WTC11 (cell line): Measurements from ENCODE around the gene GASK1B. TPM values are rescaled to one million over a fixed set of nuclear protein-coding genes. Genes with fewer than 3 reads are reported as not detected.

Source experiments
- ATAC-seq: fragments of 200-7000 bp; cut with Tn5 transposase; 2 replicates; pipeline ENCODE4 v1.10.0; 2021; ENCODE audit warnings: mild to moderate bottlenecking, moderate library complexity
- CTCF ChIA-PET: fragments of 300-600 bp; sonication (Branson Sonifier 250); formaldehyde crosslinking; loops from one replicate; lab custom pipeline; 2021; ENCODE audit warnings: antibody characterized with exemption; lab: Charles Lee
- POLR2A ChIA-PET: fragments of 350-600 bp; sonication (Branson Sonifier 250); formaldehyde crosslinking; loops from one replicate; lab custom pipeline; 2021; ENCODE audit warnings: antibody characterized with exemption; lab: Charles Lee
- DNase-seq: peaks from one replicate; pipeline ENCODE4 v3.0.0; 2021; ENCODE audit warnings: low spot score
- H3K27ac Mint-ChIP-seq: 2 replicates; pipeline ENCODE4 v1.8.0; 2021; ENCODE audit warnings: mixed read lengths
- H3K27me3 Mint-ChIP-seq: 2 replicates; pipeline ENCODE4 v1.8.0; 2021; ENCODE audit warnings: low read depth, mild to moderate bottlenecking, moderate library complexity, mixed read lengths
- H3K36me3 Mint-ChIP-seq: 2 replicates; pipeline ENCODE4 v1.8.0; 2021; ENCODE audit warnings: mixed read lengths
- H3K4me1 Mint-ChIP-seq: 2 replicates; pipeline ENCODE4 v1.8.0; 2022; ENCODE audit warnings: mixed read lengths
- H3K4me3 Mint-ChIP-seq: 2 replicates; pipeline ENCODE4 v1.8.0; 2021; ENCODE audit warnings: mild to moderate bottlenecking, moderate library complexity, mixed read lengths
- H3K9me3 Mint-ChIP-seq: 2 replicates; pipeline ENCODE4 v1.8.0; 2021; ENCODE audit warnings: mixed read lengths
- CBFB ChIP-seq: sonication (generic); formaldehyde crosslinking; IDR thresholded peaks from 2 replicates; pipeline ENCODE4 v1.8.1; 2022; ENCODE audit warnings: mild to moderate bottlenecking, low read depth, missing genetic modification reagents
- CREB1 ChIP-seq: sonication (generic); formaldehyde crosslinking; IDR thresholded peaks from 2 replicates; pipeline ENCODE4 v1.8.0; 2023; ENCODE audit warnings: mild to moderate bottlenecking, missing genetic modification reagents
- ELF4 ChIP-seq: sonication (generic); formaldehyde crosslinking; IDR thresholded peaks from 2 replicates; pipeline ENCODE4 v1.8.1; 2022; ENCODE audit warnings: low read depth, mild to moderate bottlenecking, moderate library complexity, missing genetic modification reagents
- EMX1 ChIP-seq: fragments of 250-450 bp; sonication (Bioruptor Pico); IDR thresholded peaks from 2 replicates; pipeline ENCODE4 v1.8.0; 2021; ENCODE audit warnings: mild to moderate bottlenecking
- GABPB1 ChIP-seq: sonication (generic); formaldehyde crosslinking; IDR thresholded peaks from 2 replicates; pipeline ENCODE4 v1.8.1; 2023; ENCODE audit warnings: mild to moderate bottlenecking, missing genetic modification reagents
- GRHL2 ChIP-seq: fragments of 250-450 bp; sonication (Bioruptor Pico); IDR thresholded peaks from 2 replicates; pipeline ENCODE4 v1.8.0; 2022; ENCODE audit warnings: mild to moderate bottlenecking, moderate library complexity; ENCODE audit not compliant: insufficient replicate concordance, severe bottlenecking
- HMGA2 ChIP-seq: fragments of 250-450 bp; sonication (Bioruptor Pico); IDR thresholded peaks from 2 replicates; pipeline ENCODE4 v1.4.0; 2021; ENCODE audit warnings: mild to moderate bottlenecking, moderate library complexity
- JAZF1 ChIP-seq: fragments of 250-450 bp; sonication (Bioruptor Pico); IDR thresholded peaks from 2 replicates; pipeline ENCODE4 v1.9.0; 2021; ENCODE audit warnings: moderate library complexity, mild to moderate bottlenecking, inconsistent platforms
- JUN ChIP-seq: sonication (generic); formaldehyde crosslinking; IDR thresholded peaks from 2 replicates; pipeline ENCODE4 v1.8.0; 2023; ENCODE audit warnings: mild to moderate bottlenecking, missing genetic modification reagents
- NFATC4 ChIP-seq: fragments of 250-450 bp; sonication (Bioruptor Pico); IDR thresholded peaks from 2 replicates; pipeline ENCODE4 v1.9.0; 2021; ENCODE audit warnings: mild to moderate bottlenecking
- NFE2L1 ChIP-seq: sonication (generic); formaldehyde crosslinking; IDR thresholded peaks from 2 replicates; pipeline ENCODE4 v1.8.1; 2023; ENCODE audit warnings: missing genetic modification reagents
- RELA ChIP-seq: sonication (generic); formaldehyde crosslinking; IDR thresholded peaks from 2 replicates; pipeline ENCODE4 v1.8.1; 2022; ENCODE audit warnings: missing genetic modification reagents, mild to moderate bottlenecking, borderline replicate concordance
- RORB ChIP-seq: fragments of 250-450 bp; sonication (Bioruptor Pico); IDR thresholded peaks from 2 replicates; pipeline ENCODE4 v1.9.0; 2021; ENCODE audit warnings: mild to moderate bottlenecking
- SP1 ChIP-seq: sonication (generic); formaldehyde crosslinking; conservative IDR thresholded peaks from 2 replicates; pipeline ENCODE4 v1.8.1; 2022; ENCODE audit warnings: missing genetic modification reagents
- TEAD1 ChIP-seq: sonication (generic); formaldehyde crosslinking; IDR thresholded peaks from 2 replicates; pipeline ENCODE4 v1.8.0; 2022; ENCODE audit warnings: mild to moderate bottlenecking, missing genetic modification reagents
- ZNF121 ChIP-seq: sonication (generic); formaldehyde crosslinking; IDR thresholded peaks from 2 replicates; pipeline ENCODE4 v1.8.0; 2023; ENCODE audit warnings: missing genetic modification reagents
- ZNF263 ChIP-seq: sonication (generic); formaldehyde crosslinking; IDR thresholded peaks from 2 replicates; pipeline ENCODE4 v1.8.1; 2022; ENCODE audit warnings: low read depth, mild to moderate bottlenecking, moderate library complexity, missing genetic modification reagents
- ZNF317 ChIP-seq: sonication (generic); formaldehyde crosslinking; IDR thresholded peaks from 2 replicates; pipeline ENCODE4 v1.8.1; 2023; ENCODE audit warnings: low read depth, mild to moderate bottlenecking, moderate library complexity, missing genetic modification reagents, borderline replicate concordance
- ZNF423 ChIP-seq: fragments of 250-450 bp; sonication (Bioruptor Pico); IDR thresholded peaks from 2 replicates; pipeline ENCODE4 v2.1.2; 2022; ENCODE audit warnings: mild to moderate bottlenecking, moderate library complexity
- ZNF671 ChIP-seq: fragments of 250-450 bp; sonication (Bioruptor Pico); IDR thresholded peaks from 2 replicates; pipeline ENCODE4 v1.8.0; 2021; ENCODE audit warnings: mild to moderate bottlenecking
- total RNA-seq: library from RNA; stranded (reverse); gene quantifications from 3 replicates; pipeline ENCODE4 v1.2.3, GENCODE V29; 2021
- TF ChIP-seq, protein P1 (sequence below): sonication (generic); formaldehyde crosslinking; IDR thresholded peaks from 2 replicates; pipeline ENCODE4 v1.8.1; 2023; ENCODE audit warnings: mild to moderate bottlenecking, missing genetic modification reagents, moderate library complexity
- TF ChIP-seq, protein P2 (sequence below): sonication (generic); formaldehyde crosslinking; conservative IDR thresholded peaks from 2 replicates; pipeline ENCODE4 v1.8.1; 2022; ENCODE audit warnings: mild to moderate bottlenecking, missing genetic modification reagents
- TF ChIP-seq, protein P3 (sequence below): sonication (generic); formaldehyde crosslinking; IDR thresholded peaks from 2 replicates; pipeline ENCODE4 v1.8.1; 2022; ENCODE audit warnings: low read depth, mild to moderate bottlenecking, moderate library complexity, missing genetic modification reagents, borderline replicate concordance
- TF ChIP-seq, protein P4 (sequence below): fragments of 250-450 bp; sonication (Bioruptor Pico); IDR thresholded peaks from 2 replicates; pipeline ENCODE4 v1.9.0; 2021; ENCODE audit warnings: moderate library complexity, mild to moderate bottlenecking, inconsistent platforms, borderline replicate concordance
- TF ChIP-seq, protein P5 (sequence below): fragments of 250-450 bp; sonication (Bioruptor Pico); IDR thresholded peaks from 2 replicates; pipeline ENCODE4 v1.9.0; 2021; ENCODE audit warnings: mild to moderate bottlenecking, borderline replicate concordance
- TF ChIP-seq, protein P6 (sequence below): sonication (generic); formaldehyde crosslinking; IDR thresholded peaks from 2 replicates; pipeline ENCODE4 v1.8.1; 2022; ENCODE audit warnings: mild to moderate bottlenecking, missing genetic modification reagents, moderate library complexity, borderline replicate concordance
- TF ChIP-seq, protein P7 (sequence below): sonication (generic); formaldehyde crosslinking; IDR thresholded peaks from 2 replicates; pipeline ENCODE4 v1.8.0; 2023; ENCODE audit warnings: missing genetic modification reagents

Gene GASK1B
- total RNA-seq, 1 experiment from 2014 or later = 0.24 TPM

DNA sequence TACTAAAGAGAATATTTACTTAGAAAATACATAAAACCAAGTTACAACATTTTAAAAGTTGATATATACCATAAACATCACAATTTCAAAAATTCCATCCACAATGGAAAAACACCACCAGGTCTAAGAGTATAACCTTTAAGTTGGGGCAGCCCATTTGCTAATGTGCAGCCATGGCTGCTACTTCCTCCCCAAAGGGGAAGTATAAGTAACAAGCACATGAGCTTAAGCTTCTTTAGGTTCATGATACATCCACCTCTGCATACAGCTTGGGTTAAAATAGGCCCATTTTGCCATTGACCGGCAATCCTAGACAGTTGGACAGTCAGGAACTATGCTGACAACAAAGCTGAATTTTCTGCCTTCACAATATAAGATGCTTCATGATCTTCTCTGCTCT is 16.6 kb upstream of the GASK1B start:
- H3K4me3 Mint-ChIP-seq = no peak overlapping the region
- no peaks in the 10 kb centered on the region for H3K36me3 Mint-ChIP-seq
- CTCF ChIA-PET = no interaction called here
- DNase-seq (no peak), ATAC-seq (no peak)
- POLR2A ChIA-PET = no interaction called here
- no peak overlapping the region for H3K27ac Mint-ChIP-seq
- no peaks in the 10 kb centered on the region for H3K27me3 Mint-ChIP-seq
- H3K4me1 Mint-ChIP-seq = no peaks in the 10 kb centered on the region
- no peak for TF ChIP-seq GRHL2
- TF ChIP-seq GABPB1 (CRISPR knock-in tag) = no peak
- no peak for TF ChIP-seq JAZF1 (CRISPR knock-in tag)
- TF ChIP-seq, protein P1, sequence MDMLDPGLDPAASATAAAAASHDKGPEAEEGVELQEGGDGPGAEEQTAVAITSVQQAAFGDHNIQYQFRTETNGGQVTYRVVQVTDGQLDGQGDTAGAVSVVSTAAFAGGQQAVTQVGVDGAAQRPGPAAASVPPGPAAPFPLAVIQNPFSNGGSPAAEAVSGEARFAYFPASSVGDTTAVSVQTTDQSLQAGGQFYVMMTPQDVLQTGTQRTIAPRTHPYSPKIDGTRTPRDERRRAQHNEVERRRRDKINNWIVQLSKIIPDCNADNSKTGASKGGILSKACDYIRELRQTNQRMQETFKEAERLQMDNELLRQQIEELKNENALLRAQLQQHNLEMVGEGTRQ = no peak
- no peak for TF ChIP-seq ZNF121 (CRISPR knock-in tag)
- no peak for TF ChIP-seq ZNF671 (CRISPR knock-in tag)
- TF ChIP-seq TEAD1 = no peak
- TF ChIP-seq HMGA2 (CRISPR knock-in tag) = no peak
- no peak for TF ChIP-seq JUN (CRISPR knock-in tag)
- no peak for TF ChIP-seq SP1
- no peak for TF ChIP-seq ZNF263
- no peak for TF ChIP-seq ELF4 (CRISPR knock-in tag)
- TF ChIP-seq, protein P2, sequence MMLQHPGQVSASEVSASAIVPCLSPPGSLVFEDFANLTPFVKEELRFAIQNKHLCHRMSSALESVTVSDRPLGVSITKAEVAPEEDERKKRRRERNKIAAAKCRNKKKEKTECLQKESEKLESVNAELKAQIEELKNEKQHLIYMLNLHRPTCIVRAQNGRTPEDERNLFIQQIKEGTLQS (CRISPR knock-in tag) = no peak
- no peak for TF ChIP-seq CREB1 (CRISPR knock-in tag)
- no peak for TF ChIP-seq NFATC4
- TF ChIP-seq NFE2L1 = no peak
- no peak for TF ChIP-seq ZNF423 (CRISPR knock-in tag)
- TF ChIP-seq, all 79 proteins: peak for 0
- H3K9me3 Mint-ChIP-seq = no peaks in the 10 kb centered on the region

DNA sequence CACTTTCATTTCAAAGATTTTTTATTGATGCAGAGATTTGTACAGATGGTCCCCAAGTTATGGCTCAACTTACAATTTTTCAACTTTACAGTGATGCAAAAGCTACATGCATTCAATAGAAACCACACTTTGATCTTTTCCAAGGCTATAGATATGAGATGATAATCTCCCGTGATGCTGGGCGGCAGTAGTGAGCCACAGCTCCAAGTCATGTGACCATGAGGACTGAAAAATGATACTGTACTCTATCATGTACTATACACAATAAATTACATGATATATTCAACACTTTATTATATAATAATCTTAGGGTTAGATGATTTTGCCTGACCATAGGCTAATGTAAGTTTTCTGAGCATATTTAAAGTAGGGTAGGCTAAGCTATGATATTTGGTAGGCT is 14.0 kb upstream of the GASK1B start:
- Mint-ChIP-seq H3K4me1 (peaks cover 4% of the 10 kb centered on the region; the same call in 1 of the 2 replicates), H3K36me3 (no peaks in the 10 kb centered on the region), H3K27ac (no peak overlapping the region), H3K9me3 (no peaks in the 10 kb centered on the region), H3K27me3 (no peaks in the 10 kb centered on the region), H3K4me3 (no peak overlapping the region)
- CTCF ChIA-PET = interaction anchor here (2.1 kb wide), 1 partner anchor 16 kb away, joined by 12 read pairs; no protein-coding TSS in a partner anchor
- POLR2A ChIA-PET = no interaction called here
- no peak for ATAC-seq
- DNase-seq = no peak
- TF ChIP-seq EMX1 (CRISPR knock-in tag) = no peak
- TF ChIP-seq, protein P3, sequence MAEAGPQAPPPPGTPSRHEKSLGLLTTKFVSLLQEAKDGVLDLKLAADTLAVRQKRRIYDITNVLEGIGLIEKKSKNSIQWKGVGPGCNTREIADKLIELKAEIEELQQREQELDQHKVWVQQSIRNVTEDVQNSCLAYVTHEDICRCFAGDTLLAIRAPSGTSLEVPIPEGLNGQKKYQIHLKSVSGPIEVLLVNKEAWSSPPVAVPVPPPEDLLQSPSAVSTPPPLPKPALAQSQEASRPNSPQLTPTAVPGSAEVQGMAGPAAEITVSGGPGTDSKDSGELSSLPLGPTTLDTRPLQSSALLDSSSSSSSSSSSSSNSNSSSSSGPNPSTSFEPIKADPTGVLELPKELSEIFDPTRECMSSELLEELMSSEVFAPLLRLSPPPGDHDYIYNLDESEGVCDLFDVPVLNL = no peak
- TF ChIP-seq, protein P4, sequence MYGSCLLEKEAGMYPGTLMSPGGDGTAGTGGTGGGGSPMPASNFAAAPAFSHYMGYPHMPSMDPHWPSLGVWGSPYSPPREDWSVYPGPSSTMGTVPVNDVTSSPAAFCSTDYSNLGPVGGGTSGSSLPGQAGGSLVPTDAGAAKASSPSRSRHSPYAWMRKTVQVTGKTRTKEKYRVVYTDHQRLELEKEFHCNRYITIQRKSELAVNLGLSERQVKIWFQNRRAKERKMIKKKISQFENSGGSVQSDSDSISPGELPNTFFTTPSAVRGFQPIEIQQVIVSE = no peak
- TF ChIP-seq, protein P5, sequence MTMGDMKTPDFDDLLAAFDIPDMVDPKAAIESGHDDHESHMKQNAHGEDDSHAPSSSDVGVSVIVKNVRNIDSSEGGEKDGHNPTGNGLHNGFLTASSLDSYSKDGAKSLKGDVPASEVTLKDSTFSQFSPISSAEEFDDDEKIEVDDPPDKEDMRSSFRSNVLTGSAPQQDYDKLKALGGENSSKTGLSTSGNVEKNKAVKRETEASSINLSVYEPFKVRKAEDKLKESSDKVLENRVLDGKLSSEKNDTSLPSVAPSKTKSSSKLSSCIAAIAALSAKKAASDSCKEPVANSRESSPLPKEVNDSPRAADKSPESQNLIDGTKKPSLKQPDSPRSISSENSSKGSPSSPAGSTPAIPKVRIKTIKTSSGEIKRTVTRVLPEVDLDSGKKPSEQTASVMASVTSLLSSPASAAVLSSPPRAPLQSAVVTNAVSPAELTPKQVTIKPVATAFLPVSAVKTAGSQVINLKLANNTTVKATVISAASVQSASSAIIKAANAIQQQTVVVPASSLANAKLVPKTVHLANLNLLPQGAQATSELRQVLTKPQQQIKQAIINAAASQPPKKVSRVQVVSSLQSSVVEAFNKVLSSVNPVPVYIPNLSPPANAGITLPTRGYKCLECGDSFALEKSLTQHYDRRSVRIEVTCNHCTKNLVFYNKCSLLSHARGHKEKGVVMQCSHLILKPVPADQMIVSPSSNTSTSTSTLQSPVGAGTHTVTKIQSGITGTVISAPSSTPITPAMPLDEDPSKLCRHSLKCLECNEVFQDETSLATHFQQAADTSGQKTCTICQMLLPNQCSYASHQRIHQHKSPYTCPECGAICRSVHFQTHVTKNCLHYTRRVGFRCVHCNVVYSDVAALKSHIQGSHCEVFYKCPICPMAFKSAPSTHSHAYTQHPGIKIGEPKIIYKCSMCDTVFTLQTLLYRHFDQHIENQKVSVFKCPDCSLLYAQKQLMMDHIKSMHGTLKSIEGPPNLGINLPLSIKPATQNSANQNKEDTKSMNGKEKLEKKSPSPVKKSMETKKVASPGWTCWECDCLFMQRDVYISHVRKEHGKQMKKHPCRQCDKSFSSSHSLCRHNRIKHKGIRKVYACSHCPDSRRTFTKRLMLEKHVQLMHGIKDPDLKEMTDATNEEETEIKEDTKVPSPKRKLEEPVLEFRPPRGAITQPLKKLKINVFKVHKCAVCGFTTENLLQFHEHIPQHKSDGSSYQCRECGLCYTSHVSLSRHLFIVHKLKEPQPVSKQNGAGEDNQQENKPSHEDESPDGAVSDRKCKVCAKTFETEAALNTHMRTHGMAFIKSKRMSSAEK (CRISPR knock-in tag) = no peak
- TF ChIP-seq RELA (CRISPR knock-in tag) = no peak
- no peak for TF ChIP-seq CBFB (CRISPR knock-in tag)
- no peak for TF ChIP-seq NFE2L1
- no peak for TF ChIP-seq RORB
- no peak for TF ChIP-seq ZNF317 (CRISPR knock-in tag)
- TF ChIP-seq, protein P1 = no peak
- TF ChIP-seq, protein P6, sequence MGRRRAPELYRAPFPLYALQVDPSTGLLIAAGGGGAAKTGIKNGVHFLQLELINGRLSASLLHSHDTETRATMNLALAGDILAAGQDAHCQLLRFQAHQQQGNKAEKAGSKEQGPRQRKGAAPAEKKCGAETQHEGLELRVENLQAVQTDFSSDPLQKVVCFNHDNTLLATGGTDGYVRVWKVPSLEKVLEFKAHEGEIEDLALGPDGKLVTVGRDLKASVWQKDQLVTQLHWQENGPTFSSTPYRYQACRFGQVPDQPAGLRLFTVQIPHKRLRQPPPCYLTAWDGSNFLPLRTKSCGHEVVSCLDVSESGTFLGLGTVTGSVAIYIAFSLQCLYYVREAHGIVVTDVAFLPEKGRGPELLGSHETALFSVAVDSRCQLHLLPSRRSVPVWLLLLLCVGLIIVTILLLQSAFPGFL = no peak
- TF ChIP-seq, protein P7, sequence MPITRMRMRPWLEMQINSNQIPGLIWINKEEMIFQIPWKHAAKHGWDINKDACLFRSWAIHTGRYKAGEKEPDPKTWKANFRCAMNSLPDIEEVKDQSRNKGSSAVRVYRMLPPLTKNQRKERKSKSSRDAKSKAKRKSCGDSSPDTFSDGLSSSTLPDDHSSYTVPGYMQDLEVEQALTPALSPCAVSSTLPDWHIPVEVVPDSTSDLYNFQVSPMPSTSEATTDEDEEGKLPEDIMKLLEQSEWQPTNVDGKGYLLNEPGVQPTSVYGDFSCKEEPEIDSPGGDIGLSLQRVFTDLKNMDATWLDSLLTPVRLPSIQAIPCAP (CRISPR knock-in tag) = no peak
